HepG2 (cell line): Measurements from ENCODE around the gene RCOR1. TPM values are rescaled to one million over a fixed set of nuclear protein-coding genes. Genes with fewer than 3 reads are reported as not detected.
A peak's percentile ranks its signal among the peaks of the same experiment; 100 is the strongest.

Experiments used
- ARID5B ChIP-seq: IDR thresholded peaks from 2 replicates; pipeline ENCODE4 v1.4.0; 2020; ENCODE audit warnings: mild to moderate bottlenecking, missing genetic modification reagents
- CBX1 ChIP-seq: IDR thresholded peaks from one replicate; pipeline ENCODE4 v1.6.1; 2016; ENCODE audit warnings: antibody characterized with exemption, low read depth
- ERF ChIP-seq: IDR thresholded peaks from 2 replicates; pipeline ENCODE4 v1.6.1; 2018; ENCODE audit warnings: missing biosample characterization, missing genetic modification reagents
- HDAC2 ChIP-seq: sonication (generic); formaldehyde crosslinking; IDR thresholded peaks from 2 replicates; pipeline ENCODE4 v1.4.0; 2020; ENCODE audit warnings: missing genetic modification reagents
- KDM6A ChIP-seq: IDR thresholded peaks from 2 replicates; pipeline ENCODE4 v1.6.1; 2016; ENCODE audit warnings: low read depth
- NFATC3 ChIP-seq: sonication (generic); formaldehyde crosslinking; IDR thresholded peaks from 2 replicates; pipeline ENCODE4 v1.5.1; 2020; ENCODE audit warnings: mild to moderate bottlenecking, missing genetic modification reagents
- RXRA ChIP-seq: sonication (generic); formaldehyde crosslinking; IDR thresholded peaks from 2 replicates; pipeline ENCODE4 v1.5.1; 2020; ENCODE audit warnings: missing genetic modification reagents
- SOX5 ChIP-seq: IDR thresholded peaks from 2 replicates; pipeline ENCODE4 v1.6.1; 2016; ENCODE audit warnings: borderline replicate concordance
- THAP11 ChIP-seq: IDR thresholded peaks from 2 replicates; pipeline ENCODE4 v1.6.1; 2016; ENCODE audit warnings: missing biosample characterization, missing genetic modification reagents
- ZBTB7B ChIP-seq: sonication (generic); formaldehyde crosslinking; IDR thresholded peaks from 2 replicates; pipeline ENCODE4 v1.4.0; 2020; ENCODE audit warnings: missing genetic modification reagents
- ZNF224 ChIP-seq: sonication (generic); formaldehyde crosslinking; IDR thresholded peaks from 2 replicates; pipeline ENCODE4 v1.5.0; 2020; ENCODE audit warnings: mild to moderate bottlenecking, missing genetic modification reagents
- ZNF337 ChIP-seq: sonication (generic); formaldehyde crosslinking; IDR thresholded peaks from 2 replicates; pipeline ENCODE4 v1.5.1; 2020; ENCODE audit warnings: missing genetic modification reagents, low read depth, mild to moderate bottlenecking, borderline replicate concordance
- ZNF460 ChIP-seq: sonication (generic); formaldehyde crosslinking; IDR thresholded peaks from 2 replicates; pipeline ENCODE4 v1.5.1; 2020; ENCODE audit warnings: missing genetic modification reagents, mild to moderate bottlenecking, borderline replicate concordance
- ZNF543 ChIP-seq: sonication (generic); formaldehyde crosslinking; IDR thresholded peaks from 2 replicates; pipeline ENCODE4 v1.4.0; 2020; ENCODE audit warnings: mild to moderate bottlenecking, missing genetic modification reagents
- ZNF607 ChIP-seq: sonication (generic); formaldehyde crosslinking; IDR thresholded peaks from 2 replicates; pipeline ENCODE4 v1.5.1; 2020; ENCODE audit warnings: missing genetic modification reagents, mild to moderate bottlenecking, borderline replicate concordance
- ZNF609 ChIP-seq: sonication (generic); formaldehyde crosslinking; IDR thresholded peaks from 2 replicates; pipeline ENCODE4 v1.4.0; 2020; ENCODE audit warnings: mild to moderate bottlenecking, missing genetic modification reagents, borderline replicate concordance
- polyA plus RNA-seq, 8 experiments: library from polyadenylated mRNA; depleted of rRNA in 3 of 8; stranded (reverse) in 7 of 8; unstranded in 1 of 8; fragments of >200 nt; fragmentation: Illumina TruSeq in 4 of 8; extraction: Trizol in 4 of 8; gene quantifications; 2 replicates each; pipeline versions ENCODE4 v1.2.1 to v1.2.3, GENCODE V29; 2011 to 2016; ENCODE audit warnings: low read depth in 4 of 8, missing spikeins in 1 of 8, mixed read lengths in 1 of 8; ENCODE audit not compliant: insufficient read depth in 1 of 8
- total RNA-seq, 5 experiments: library from RNA; depleted of rRNA; stranded (reverse); fragments of >200 nt; fragmentation: Illumina TruSeq; extraction: Trizol; gene quantifications; 2 replicates each; pipeline ENCODE4 v1.2.3, GENCODE V29; 2016; ENCODE audit warnings: low read depth in 1 of 5
- TF ChIP-seq, protein P1 (sequence below): sonication (generic); formaldehyde crosslinking; IDR thresholded peaks from 2 replicates; pipeline ENCODE4 v1.4.0; 2020; ENCODE audit warnings: low read depth, mild to moderate bottlenecking, missing genetic modification reagents
- TF ChIP-seq, protein P2 (sequence below): IDR thresholded peaks from 2 replicates; pipeline ENCODE4 v1.6.1; 2012; ENCODE audit warnings: inconsistent platforms

RCOR1 gene
- total and polyA plus RNA-seq, 2 of the 13 experiments (the other 11 are each of a cell fraction or from before 2014, with no cell fraction given) = 10.2 to 11.1 TPM

GRCh38 chr14:102574281-102575159 is 17.9 kb upstream of the RCOR1 start (continued):
- peak; percentile 44; the same call in 1 of the 2 replicates for TF ChIP-seq ZNF609 (CRISPR knock-in tag)
- TF ChIP-seq RXRA (CRISPR knock-in tag) = peak; percentile 46; the same call in 1 of the 2 replicates
- 0 out of 2 replicates have a peak, but pooled peaks have one; percentile 25 for TF ChIP-seq ZNF224 (CRISPR knock-in tag)
- TF ChIP-seq KDM6A (CRISPR knock-in tag) = no peak
- TF ChIP-seq CBX1 = no peak
- TF ChIP-seq ZNF460 = peak; percentile 25; the same call in 1 of the 2 replicates
- peak; percentile 55 for TF ChIP-seq HDAC2 (CRISPR knock-in tag)
- peak; percentile 33; the same call in 1 of the 2 replicates for TF ChIP-seq SOX5 (CRISPR knock-in tag)
- TF ChIP-seq ZNF337 (CRISPR knock-in tag) = peak; percentile 47; the same call in 1 of the 2 replicates
- no peak for TF ChIP-seq ZNF543 (CRISPR knock-in tag)
- TF ChIP-seq ERF (CRISPR knock-in tag) = peak; percentile 57; the same call in 1 of the 2 replicates
- peak; percentile 67 for TF ChIP-seq THAP11 (CRISPR knock-in tag)
- peak; percentile 79 for TF ChIP-seq ZBTB7B (CRISPR knock-in tag)
- TF ChIP-seq NFATC3 = no peak
- TF ChIP-seq, protein P1, sequence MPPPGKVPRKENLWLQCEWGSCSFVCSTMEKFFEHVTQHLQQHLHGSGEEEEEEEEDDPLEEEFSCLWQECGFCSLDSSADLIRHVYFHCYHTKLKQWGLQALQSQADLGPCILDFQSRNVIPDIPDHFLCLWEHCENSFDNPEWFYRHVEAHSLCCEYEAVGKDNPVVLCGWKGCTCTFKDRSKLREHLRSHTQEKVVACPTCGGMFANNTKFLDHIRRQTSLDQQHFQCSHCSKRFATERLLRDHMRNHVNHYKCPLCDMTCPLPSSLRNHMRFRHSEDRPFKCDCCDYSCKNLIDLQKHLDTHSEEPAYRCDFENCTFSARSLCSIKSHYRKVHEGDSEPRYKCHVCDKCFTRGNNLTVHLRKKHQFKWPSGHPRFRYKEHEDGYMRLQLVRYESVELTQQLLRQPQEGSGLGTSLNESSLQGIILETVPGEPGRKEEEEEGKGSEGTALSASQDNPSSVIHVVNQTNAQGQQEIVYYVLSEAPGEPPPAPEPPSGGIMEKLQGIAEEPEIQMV (CRISPR knock-in tag) = peak; percentile 78
- TF ChIP-seq ARID5B = peak; percentile 41
- TF ChIP-seq, protein P2, sequence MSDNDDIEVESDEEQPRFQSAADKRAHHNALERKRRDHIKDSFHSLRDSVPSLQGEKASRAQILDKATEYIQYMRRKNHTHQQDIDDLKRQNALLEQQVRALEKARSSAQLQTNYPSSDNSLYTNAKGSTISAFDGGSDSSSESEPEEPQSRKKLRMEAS = peak; percentile 72
- TF ChIP-seq ZNF607 (CRISPR knock-in tag) = peak; percentile 19; the same call in 1 of the 2 replicates
